Measurements from ENCODE around the gene SFPQ.
"Not testable (repeated sequence)": the region's sequence is repeated elsewhere in the genome, so short reads cannot be mapped to it uniquely, and the experiment has no call there.

DNA sequence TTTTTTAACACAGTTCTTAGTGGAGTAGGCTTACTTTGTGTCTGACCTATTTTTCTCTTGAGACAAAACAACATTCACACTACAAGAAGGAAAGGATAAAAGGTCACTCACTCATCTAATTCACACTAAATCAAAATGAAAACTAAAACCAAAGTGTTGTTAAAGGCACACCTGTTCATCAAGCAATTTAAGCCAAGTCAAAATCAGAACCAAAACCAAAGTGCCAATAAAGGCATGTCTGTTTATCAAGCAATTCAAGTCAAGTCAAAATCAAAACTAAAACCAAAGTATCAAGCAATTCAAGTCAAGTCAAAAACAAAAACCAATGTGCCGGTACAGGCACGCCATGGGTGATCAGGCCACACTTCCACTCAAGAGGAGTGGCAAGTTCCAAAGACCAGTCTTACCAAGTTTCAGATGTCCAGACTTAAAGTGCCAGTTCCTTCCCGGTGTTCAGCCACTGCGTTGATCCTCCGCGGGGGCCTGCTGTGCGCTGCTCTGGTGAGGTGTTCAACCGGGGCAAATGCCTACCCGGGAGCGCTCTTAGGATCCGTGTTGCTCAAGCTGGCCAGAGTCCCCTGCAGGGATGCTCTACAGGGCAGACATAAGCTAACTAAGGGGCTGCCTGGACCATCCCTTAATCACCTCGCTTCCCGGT lies 46.9 kb downstream of the SFPQ start:
- not testable (repeated sequence) for TF ChIP-seq CTCF (conservative IDR thresholded peaks at IDR 0.05 in 1 of 2, IDR thresholded peaks at IDR 0.05 in 1 of 2; ENCODE audit: low read depth in 1 of 2, low read length in 2 of 2); EZH2 (IDR thresholded peaks at IDR 0.05; ENCODE audit: low read length, missing control alignments)

Measured in fibroblast of lung (primary cell).